GM21526 (cell line): Measurements from ENCODE around the gene TST.

Experiments
- ATAC-seq: cut with Tn5 transposase; IDR thresholded peaks from one replicate; pipeline ENCODE4 v1.9.1; 2021; ENCODE audit warnings: moderate library complexity; ENCODE audit not compliant: unreplicated experiment, low FRiP score

Gene TST

DNA sequence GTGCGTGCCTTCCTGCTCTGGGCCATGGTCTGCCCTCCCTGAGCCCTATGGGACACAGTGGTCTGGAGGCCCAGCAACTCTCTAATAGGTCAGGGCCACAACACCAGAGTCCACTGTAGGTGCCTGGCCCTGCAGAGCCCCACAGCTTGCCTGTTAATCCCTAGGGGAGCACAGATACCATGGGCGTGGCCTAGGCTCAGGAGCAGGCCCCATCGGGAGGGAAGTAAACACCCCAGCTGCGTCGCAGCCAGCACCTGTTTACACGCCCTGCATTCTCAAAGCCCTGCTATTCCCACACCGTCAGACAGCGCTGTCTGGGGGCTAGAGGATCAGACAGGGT is 34.8 kb upstream of the TST start:
- ATAC-seq = no peak

GRCh38 chr22:37053310-37054055 is 34.2 kb upstream of the TST start:
- ATAC-seq = no peak

DNA sequence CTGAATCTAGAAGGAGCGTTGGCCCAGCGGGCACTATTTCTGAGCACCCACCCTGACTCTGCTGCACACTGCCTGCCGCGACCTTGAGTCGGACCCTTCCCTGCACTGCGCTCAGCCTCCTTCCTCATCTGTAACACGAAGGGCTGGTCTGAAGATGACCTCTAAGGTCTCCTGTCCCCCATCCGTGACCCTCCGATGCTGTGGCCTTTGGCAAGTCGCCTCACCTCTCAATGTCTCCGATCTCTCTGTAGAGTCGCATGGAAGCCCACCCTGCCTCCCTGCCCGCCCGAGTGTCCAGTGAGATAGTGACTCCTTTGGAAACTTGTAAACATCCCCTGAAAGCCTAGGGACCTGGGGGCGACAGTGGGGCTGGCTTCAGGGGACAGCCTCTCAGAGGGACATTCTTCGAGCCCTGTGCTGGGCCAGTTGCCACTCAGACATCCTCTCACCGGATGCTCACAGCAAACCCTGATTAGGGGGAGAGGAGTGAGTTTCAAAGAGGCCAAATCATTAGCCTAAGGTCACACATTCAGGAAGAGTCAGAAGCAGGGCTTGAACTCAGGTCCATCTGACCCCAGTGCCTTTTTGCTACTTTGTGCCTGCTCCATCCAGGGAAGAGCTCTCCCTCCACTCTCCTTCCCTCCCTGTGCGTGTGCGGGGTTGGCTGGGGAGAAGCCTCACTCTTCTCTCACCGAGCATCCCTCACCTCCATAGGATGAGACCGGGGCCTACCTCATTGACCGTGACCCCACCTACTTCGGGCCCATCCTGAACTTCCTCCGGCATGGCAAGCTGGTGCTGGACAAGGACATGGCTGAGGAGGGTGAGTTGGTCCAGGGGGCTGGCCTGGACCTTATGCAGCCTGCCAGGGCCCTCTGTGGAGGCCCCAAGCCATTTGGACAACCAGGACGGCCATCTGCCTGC is 33.4 kb upstream of the TST start:
- ATAC-seq = no peak

GRCh38 chr22:37051391-37052385 is 32.4 kb upstream of the TST start, which contains the start of gene KCTD17:
Gene KCTD17 (plus strand): TSS chr22:37051742. CDS start chr22:37051761, 19 bp downstream.
- ATAC-seq = peak; percentile 62

DNA sequence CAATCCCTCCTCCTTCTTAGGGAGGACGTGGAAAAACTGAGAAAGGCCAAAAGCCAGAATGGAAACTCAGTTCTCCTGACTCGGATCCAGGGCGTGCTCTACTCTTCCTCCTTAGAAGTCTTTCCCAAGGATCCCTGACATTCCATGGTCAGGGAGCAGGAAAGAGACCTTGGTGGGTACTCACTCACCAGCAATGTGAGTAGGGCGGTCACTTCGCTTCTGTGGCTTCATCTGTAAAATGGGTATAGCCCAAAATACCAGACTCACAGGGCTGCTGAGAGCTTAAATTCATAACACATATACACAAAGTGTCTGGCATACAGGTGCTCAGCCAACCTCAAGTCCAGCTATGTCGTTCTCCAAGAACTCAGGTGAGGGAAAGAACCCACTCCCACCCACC is 31.7 kb upstream of the TST start:
- ATAC-seq = no peak

DNA sequence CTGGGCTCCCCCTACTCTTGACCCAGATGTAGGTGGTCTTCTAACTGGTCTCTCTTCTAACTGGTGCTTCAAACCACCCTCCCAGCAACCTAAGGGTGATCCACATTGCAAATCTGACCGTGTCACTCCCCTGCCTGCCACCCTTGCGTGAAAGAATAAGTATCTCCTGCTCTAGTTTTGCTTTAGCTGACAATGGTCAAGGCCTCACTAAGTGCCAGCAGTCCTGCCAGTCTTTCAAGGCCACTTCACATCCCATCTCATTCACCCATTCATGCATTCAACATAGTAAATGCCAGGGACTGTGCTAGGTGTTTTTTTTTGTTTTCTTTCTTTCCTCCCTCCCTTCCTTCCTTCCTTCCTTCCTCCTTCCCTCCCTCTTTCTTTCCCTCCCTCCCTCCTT is 30.0 kb upstream of the TST start:
- no peak for ATAC-seq

DNA sequence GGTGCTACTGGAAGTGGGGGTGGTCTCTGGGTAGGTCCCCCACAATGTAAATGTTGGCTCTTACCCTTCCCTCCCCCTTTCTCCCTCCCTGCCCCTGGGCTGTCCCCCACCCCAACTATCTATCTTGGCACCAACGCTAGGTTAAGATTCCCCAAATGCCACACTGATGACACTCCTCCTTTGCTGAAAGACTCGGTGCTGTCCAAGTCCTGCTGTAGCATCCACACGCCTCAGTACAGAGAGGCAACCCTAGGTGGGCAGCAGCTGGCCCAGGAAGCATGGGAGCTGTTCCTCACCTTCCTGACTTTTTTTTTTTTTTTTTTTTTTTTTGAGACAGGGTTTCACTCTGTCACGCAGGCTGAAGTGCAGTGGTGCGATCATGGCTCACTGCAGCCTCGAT is 28.9 kb upstream of the TST start:
- no peak for ATAC-seq

GRCh38 chr22:37047006-37047405 is 27.8 kb upstream of the TST start:
- ATAC-seq = no peak

GRCh38 chr22:37046589-37046988 is 27.3 kb upstream of the TST start:
- no peak for ATAC-seq

DNA sequence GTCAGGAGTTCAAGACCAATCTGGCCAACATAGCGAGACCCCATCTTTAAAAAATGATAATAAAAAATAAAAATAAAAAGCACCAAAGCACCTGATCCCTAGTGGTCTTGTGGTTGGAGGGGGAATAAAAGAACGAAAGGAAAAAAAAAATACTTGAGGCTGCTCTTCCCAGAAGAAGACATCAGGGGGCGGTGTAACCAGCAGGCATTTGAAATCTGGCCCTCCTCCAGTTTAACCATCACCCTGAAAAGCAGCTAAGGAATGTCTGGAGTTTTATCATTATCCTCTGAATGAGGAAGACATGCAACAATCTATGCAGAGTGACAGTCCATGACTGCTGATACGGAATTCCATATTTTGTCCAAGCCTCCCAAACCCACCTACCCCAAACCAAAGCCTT is 26.7 kb upstream of the TST start:
- no peak for ATAC-seq

- no peak for ATAC-seq
Measured at GRCh38 chr22:37044634-37045625, 25.7 kb upstream of the TST start.

DNA sequence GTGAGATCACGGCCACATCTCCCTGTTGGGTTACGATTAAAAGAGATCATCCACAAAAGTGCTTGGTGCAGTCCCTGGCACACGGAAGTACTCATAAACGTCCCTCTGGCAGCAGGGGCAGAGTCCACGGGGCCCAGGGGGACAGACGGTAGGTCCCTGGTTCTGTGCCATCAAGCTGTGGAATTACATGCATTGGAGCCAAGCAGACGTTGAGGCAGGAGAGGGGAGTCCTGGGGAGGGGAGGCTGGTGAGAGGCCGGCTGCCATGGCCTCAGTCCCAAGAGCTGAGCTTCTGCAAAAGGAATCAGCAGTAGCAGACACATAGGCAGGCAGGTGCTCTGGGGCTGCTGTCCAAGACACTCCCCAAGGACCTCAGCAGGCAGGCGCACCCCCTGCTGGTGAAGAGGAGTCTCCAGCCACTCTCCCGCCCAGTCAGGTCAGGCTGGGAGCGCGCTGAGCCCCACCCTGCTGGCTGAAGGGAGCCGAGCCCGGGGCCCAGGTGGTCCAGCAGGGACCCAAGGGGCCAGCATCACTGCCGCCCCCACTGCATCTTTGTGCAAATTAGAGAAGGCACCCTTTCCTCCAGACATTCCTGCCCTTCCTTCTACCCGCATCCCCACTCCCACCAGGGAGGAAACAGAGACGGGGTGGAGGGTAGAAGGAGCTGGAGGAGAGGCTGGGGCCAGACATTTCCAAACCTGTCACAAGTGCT is 24.7 kb upstream of the TST start:
- peak; percentile 78 for ATAC-seq

DNA sequence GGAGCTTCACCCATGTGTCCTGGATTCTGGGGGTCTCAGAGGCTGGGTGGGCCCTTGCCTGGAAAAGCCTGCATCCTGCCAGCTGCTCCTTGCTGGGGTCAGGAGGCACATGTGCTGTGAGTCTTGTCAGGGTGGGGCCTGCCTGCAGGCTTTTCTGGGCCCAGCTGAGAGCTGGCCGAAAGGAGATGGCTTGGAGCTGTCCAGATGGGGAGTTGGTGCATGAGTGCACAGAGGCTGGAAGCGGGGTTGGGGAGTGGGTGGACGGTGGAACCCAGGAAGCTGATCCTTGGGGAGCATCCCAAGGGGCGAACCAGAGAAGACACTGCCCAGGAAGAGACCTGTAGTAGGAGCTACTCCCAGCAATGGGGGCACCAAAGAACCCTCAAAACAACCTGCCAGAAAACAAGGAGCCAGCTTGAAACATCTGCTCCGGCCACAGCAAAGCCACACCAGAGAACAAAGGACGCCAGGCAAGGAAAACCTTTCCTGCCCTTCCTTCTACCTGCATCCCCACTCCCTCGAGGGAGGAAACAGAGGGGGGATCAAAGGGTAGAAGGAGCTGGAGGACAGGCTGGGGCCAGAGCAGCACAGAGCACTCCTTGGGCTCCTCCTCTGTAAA is 24.1 kb upstream of the TST start:
- no peak for ATAC-seq

- ATAC-seq = no peak
Measured at GRCh38 chr22:37039466-37039865, 20.2 kb upstream of the TST start.

GRCh38 chr22:37037669-37038068 is 18.4 kb upstream of the TST start:
- ATAC-seq = no peak

- no peak for ATAC-seq
Measured at GRCh38 chr22:37036655-37037377, 17.6 kb upstream of the TST start.

- ATAC-seq = no peak
Measured at GRCh38 chr22:37033605-37034430, 14.6 kb upstream of the TST start.
